CD8-positive, alpha-beta memory T cell (primary cell): ENCODE results near the gene TDRD7. TPM values are rescaled to one million over a fixed set of nuclear protein-coding genes. Genes with fewer than 3 reads are reported as not detected.

Experiments used
- CTCF ChIA-PET: fragments of 350-600 bp; sonication (Branson Sonifier 250); formaldehyde crosslinking; loops from one replicate; lab custom pipeline; 2021; ENCODE audit warnings: antibody characterized with exemption; lab: Charles Lee
- POLR2A ChIA-PET: fragments of 350-600 bp; sonication (Branson Sonifier 250); formaldehyde crosslinking; loops from one replicate; lab custom pipeline; 2021; ENCODE audit warnings: antibody characterized with exemption; lab: Charles Lee
- DNase-seq, 5 donors: peaks; one replicate each; pipeline versions ENCODE4 v3.0.0 to v3.0.0-alpha.2; 2020 to 2022; ENCODE audit warnings: mixed read lengths in 1 of 5
- H3K27ac ChIP-seq: one replicate; pipeline ENCODE4 v1.7.0; 2013; ENCODE audit warnings: low read depth, mild to moderate bottlenecking, low read length, moderate library complexity
- H3K27me3 ChIP-seq: 2 replicates; pipeline ENCODE4 v1.7.0; 2013; ENCODE audit warnings: low read length, mild to moderate bottlenecking; ENCODE audit not compliant: insufficient read depth, poor library complexity, severe bottlenecking
- H3K36me3 ChIP-seq: 2 replicates; pipeline ENCODE4 v1.7.0; 2013; ENCODE audit warnings: mild to moderate bottlenecking, low read length, moderate library complexity; ENCODE audit not compliant: insufficient read depth
- H3K4me1 ChIP-seq: 2 replicates; pipeline ENCODE4 v1.7.0; 2013; ENCODE audit warnings: mild to moderate bottlenecking, low read length, moderate library complexity; ENCODE audit not compliant: insufficient read depth
- H3K4me3 ChIP-seq: 2 replicates; pipeline ENCODE4 v1.7.0; 2013; ENCODE audit warnings: mild to moderate bottlenecking, low read length
- H3K9me3 ChIP-seq: 2 replicates; pipeline ENCODE4 v1.7.0; 2013; ENCODE audit warnings: mild to moderate bottlenecking, low read length
- H3K27ac Mint-ChIP-seq, 8 donors: one replicate each; pipeline ENCODE4 v1.8.0; 2020 to 2021; ENCODE audit warnings: mixed read lengths in 8 of 8, mild to moderate bottlenecking in 6 of 8, inconsistent platforms in 3 of 8, moderate library complexity in 3 of 8
- H3K27me3 Mint-ChIP-seq, 2 donors: one replicate each; pipeline ENCODE4 v1.8.0; 2020 to 2021; ENCODE audit warnings: mixed read lengths in 2 of 2, mild to moderate bottlenecking in 1 of 2, moderate library complexity in 1 of 2
- H3K36me3 Mint-ChIP-seq, 3 donors: one replicate each; pipeline ENCODE4 v1.8.0; 2020 to 2021; ENCODE audit warnings: mixed read lengths in 3 of 3, inconsistent platforms in 1 of 3, mild to moderate bottlenecking in 1 of 3
- H3K4me1 Mint-ChIP-seq, 3 donors: one replicate each; pipeline ENCODE4 v1.8.0; 2020 to 2021; ENCODE audit warnings: mixed read lengths in 3 of 3, inconsistent platforms in 1 of 3, mild to moderate bottlenecking in 1 of 3
- H3K4me3 Mint-ChIP-seq, 7 donors: one replicate each; pipeline ENCODE4 v1.8.0; 2020 to 2021; ENCODE audit warnings: mixed read lengths in 7 of 7, mild to moderate bottlenecking in 6 of 7, moderate library complexity in 4 of 7, inconsistent platforms in 2 of 7
- H3K9me3 Mint-ChIP-seq, 5 donors: one replicate each; pipeline ENCODE4 v1.8.0; 2020 to 2022; ENCODE audit warnings: mixed read lengths in 5 of 5, mild to moderate bottlenecking in 3 of 5, moderate library complexity in 2 of 5, inconsistent platforms in 1 of 5
- polyA plus RNA-seq: library from polyadenylated mRNA; unstranded; fragments of 300-500 nt; fragmentation: Illumina TruSeq; gene quantifications from one replicate; pipeline ENCODE4 v1.2.3, GENCODE V29; 2021
- total RNA-seq, 2 experiments: library from RNA; stranded (reverse); gene quantifications; one replicate each; pipeline ENCODE4 v1.2.3, GENCODE V29; 2021

Gene TDRD7
- total and polyA plus RNA-seq, 3 experiments from 2014 or later, result 5.4 to 8.0 (median 6.1) TPM

DNA sequence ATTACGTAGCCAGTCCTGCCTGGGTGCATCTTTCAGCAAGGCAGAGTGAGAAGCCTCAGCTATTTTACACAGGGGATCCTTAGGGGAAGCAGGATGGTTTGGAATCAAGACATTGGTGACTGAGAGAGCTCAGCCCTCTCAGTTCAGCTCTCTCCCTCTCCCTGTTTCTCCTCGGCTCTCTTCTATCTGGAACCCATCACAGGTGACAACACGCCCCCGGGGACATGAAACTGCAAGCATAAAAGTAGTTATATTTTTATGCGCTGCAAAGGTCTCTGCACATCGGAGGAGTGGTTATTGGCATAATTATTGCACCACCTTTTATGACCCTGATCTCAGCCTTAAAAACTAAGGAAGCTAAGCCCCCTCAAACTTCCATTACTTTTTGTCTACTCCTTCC lies 103.8 kb downstream of the TDRD7 start:
- Mint-ChIP-seq H3K4me3 (no peak overlapping the region), H3K9me3 (no peaks in the 10 kb centered on the region), H3K36me3 (no peaks in the 10 kb centered on the region), H3K4me1 (no peaks in the 10 kb centered on the region), H3K27ac (no peak overlapping the region), H3K27me3 (peaks cover 33 to 42% of the 10 kb centered on the region in 2 donors)
- ChIA-PET POLR2A (no interaction called here), CTCF (no interaction called here)
- Histone ChIP-seq H3K4me3 (no peak overlapping the region), H3K4me1 (no peaks in the 10 kb centered on the region), H3K27me3 (no peaks in the 10 kb centered on the region), H3K27ac (no peak overlapping the region), H3K36me3 (no peaks in the 10 kb centered on the region), H3K9me3 (no peaks in the 10 kb centered on the region)
- DNase-seq, result no peak

DNA sequence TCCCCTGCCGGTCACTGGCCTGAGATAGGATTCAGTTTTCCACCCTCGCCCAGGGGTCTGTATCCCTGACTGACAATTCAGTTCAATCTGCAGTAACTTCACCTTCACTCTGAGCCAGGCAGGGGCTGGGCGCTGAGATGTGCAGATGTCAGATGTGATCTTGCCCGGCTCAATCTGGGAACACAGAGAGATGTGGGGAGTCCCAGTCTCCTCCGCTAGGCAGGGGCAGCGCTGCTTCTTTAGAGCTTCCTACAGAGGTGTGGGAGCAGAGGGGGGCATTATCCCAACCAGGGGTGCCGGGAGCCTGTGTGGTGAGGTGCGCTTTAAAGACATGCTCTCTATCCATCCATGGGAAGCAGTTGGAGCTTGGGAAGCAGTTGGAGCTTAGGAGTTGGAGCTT lies 104.2 kb downstream of the TDRD7 start:
- ChIA-PET CTCF (no interaction called here), POLR2A (no interaction called here)
- no peaks in the 10 kb centered on the region for H3K4me1 ChIP-seq
- no peaks in the 10 kb centered on the region for H3K36me3 Mint-ChIP-seq
- no peaks in the 10 kb centered on the region for H3K4me1 Mint-ChIP-seq
- H3K4me3 ChIP-seq, result no peak overlapping the region
- no peaks in the 10 kb centered on the region for H3K36me3 ChIP-seq
- no peak overlapping the region for H3K4me3 Mint-ChIP-seq
- peaks cover 33 to 40% of the 10 kb centered on the region in 2 donors for H3K27me3 Mint-ChIP-seq
- DNase-seq, result no peak
- H3K9me3 ChIP-seq, result no peaks in the 10 kb centered on the region
- no peaks in the 10 kb centered on the region for H3K27me3 ChIP-seq
- no peaks in the 10 kb centered on the region for H3K9me3 Mint-ChIP-seq
- no peak overlapping the region for H3K27ac Mint-ChIP-seq
- H3K27ac ChIP-seq, result no peak overlapping the region

DNA sequence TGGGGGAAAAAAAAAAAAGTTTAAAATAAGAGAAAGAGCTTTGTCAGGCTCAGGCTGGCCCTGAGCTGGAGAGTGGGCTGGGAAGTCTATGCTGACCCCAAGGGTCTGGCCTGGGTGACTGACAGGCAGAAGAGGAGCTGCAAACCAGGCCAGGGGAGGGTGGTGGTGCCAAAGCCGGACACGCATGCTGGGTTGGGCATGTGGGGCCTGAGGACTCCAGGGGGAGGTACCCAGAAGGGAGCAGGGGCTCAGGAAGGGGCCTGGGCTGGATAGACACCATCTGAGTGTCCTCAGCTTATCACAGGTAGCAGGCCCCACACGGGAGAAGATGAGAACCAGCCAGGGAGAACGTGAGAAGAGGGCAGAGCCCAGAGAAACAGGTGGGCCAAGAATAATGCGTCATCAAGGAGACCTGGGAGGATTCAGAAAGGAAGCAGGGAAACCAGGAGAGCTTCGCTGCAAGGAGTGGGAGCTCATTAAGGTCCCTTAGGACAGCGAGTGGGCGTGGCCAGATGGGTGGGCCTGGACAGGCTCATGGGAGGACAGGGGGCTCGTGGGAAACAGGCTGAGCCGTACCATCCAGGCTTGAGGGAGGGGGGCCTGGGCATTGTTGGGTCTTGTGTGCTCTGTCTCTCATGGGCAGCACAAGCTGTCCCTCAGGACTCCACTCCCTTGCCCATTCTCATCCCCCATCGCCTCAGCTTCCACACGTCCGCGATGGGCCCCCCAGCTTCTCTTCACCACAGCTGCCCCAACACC lies 105.6 kb downstream of the TDRD7 start:
- Mint-ChIP-seq H3K36me3 (no peaks in the 10 kb centered on the region), H3K4me3 (no peak overlapping the region), H3K27ac (no peak overlapping the region), H3K27me3 (peaks cover 33 to 47% of the 10 kb centered on the region in 2 donors), H3K9me3 (no peaks in the 10 kb centered on the region), H3K4me1 (no peaks in the 10 kb centered on the region)
- H3K27ac ChIP-seq, result no peak overlapping the region
- H3K4me3 ChIP-seq, result no peak overlapping the region
- H3K4me1 ChIP-seq, result no peaks in the 10 kb centered on the region
- H3K27me3 ChIP-seq, result no peaks in the 10 kb centered on the region
- no peak for DNase-seq
- CTCF ChIA-PET, result interaction anchor here (1.0 to 1.7 kb wide), 2 partner anchors 15 to 48 kb away, joined by 3 to 5 read pairs; no protein-coding TSS in a partner anchor
- no peaks in the 10 kb centered on the region for H3K9me3 ChIP-seq
- POLR2A ChIA-PET, result no interaction called here
- H3K36me3 ChIP-seq, result no peaks in the 10 kb centered on the region

GRCh38 chr9:97518166-97518908 lies 106.4 kb downstream of the TDRD7 start:
- H3K27me3 ChIP-seq, result no peaks in the 10 kb centered on the region
- no peak overlapping the region for H3K4me3 Mint-ChIP-seq
- H3K36me3 Mint-ChIP-seq, result no peaks in the 10 kb centered on the region
- no peaks in the 10 kb centered on the region for H3K36me3 ChIP-seq
- no peak overlapping the region for H3K27ac ChIP-seq
- no peak overlapping the region for H3K27ac Mint-ChIP-seq
- H3K4me3 ChIP-seq, result no peak overlapping the region
- no peak for DNase-seq
- H3K9me3 Mint-ChIP-seq, result no peaks in the 10 kb centered on the region
- CTCF ChIA-PET, result interaction anchor here (1.0 to 1.7 kb wide), 2 partner anchors 16 to 48 kb away, joined by 3 to 5 read pairs; no protein-coding TSS in a partner anchor
- H3K4me1 ChIP-seq, result no peaks in the 10 kb centered on the region
- peaks cover 33 to 47% of the 10 kb centered on the region in 2 donors for H3K27me3 Mint-ChIP-seq
- POLR2A ChIA-PET, result no interaction called here
- no peaks in the 10 kb centered on the region for H3K4me1 Mint-ChIP-seq
- H3K9me3 ChIP-seq, result no peaks in the 10 kb centered on the region

DNA sequence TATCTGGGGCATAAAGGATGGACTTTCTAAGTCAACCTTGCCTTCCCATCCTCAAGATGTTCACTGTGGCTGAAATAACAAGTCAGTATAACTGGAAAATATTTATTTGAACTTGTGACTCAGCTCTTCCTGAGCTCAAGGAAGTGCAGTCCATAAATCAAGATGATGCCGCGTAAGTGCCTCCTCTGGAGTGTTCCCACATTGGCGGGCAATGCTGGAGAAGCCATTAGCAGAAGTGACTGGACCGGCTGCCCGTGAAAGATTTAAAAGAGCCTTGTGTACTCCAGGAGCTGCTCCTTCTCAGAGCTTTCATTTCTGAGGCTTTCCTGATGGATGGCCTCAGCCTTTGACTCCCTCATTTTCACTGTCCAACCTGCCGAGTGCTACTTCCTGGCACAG lies 107.0 kb downstream of the TDRD7 start:
- CTCF ChIA-PET, result interaction anchor here (1.7 kb wide), 1 partner anchor 16 kb away, joined by 5 read pairs; no protein-coding TSS in a partner anchor

DNA sequence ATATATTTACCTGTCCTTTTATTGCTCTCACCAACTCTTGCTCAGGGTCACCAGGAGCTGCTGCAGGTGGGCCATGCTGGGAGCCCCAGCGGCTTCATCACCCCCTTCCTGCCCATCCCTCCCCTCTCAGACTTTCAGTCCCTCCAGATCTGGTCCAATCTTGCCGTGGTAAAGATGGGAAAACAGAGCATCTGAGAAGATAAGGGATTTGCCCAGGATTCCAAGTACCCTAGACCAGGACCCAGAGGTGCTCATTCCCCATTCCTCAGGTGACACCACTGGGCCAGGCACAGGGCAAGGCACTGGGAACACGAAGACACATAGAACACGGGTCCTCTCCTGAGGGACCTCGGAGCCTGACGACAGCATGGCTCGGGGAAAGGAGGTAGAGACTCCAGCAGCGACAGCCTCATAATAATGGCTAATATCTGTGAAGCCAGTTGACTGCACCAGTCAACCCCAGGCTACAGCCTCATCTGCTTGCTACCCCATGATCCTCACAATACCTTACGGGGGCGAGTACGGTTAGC lies 107.6 kb downstream of the TDRD7 start:
- no peaks in the 10 kb centered on the region for H3K27me3 ChIP-seq
- no peak overlapping the region for H3K4me3 Mint-ChIP-seq
- no peak overlapping the region for H3K27ac ChIP-seq
- DNase-seq, result no peak
- H3K36me3 Mint-ChIP-seq, result no peaks in the 10 kb centered on the region
- no peaks in the 10 kb centered on the region for H3K4me1 Mint-ChIP-seq
- ChIA-PET POLR2A (no interaction called here), CTCF (no interaction called here)
- no peak overlapping the region for H3K4me3 ChIP-seq
- H3K4me1 ChIP-seq, result no peaks in the 10 kb centered on the region
- H3K27ac Mint-ChIP-seq, result no peak overlapping the region
- no peaks in the 10 kb centered on the region for H3K36me3 ChIP-seq
- H3K27me3 Mint-ChIP-seq, result peaks cover 32 to 44% of the 10 kb centered on the region in 2 donors
- no peaks in the 10 kb centered on the region for H3K9me3 Mint-ChIP-seq
- no peaks in the 10 kb centered on the region for H3K9me3 ChIP-seq

More for the DNA sequence above, 107.0 kb downstream of the TDRD7 start:
- H3K4me1 ChIP-seq, result no peaks in the 10 kb centered on the region
- no peaks in the 10 kb centered on the region for H3K9me3 Mint-ChIP-seq
- no peaks in the 10 kb centered on the region for H3K36me3 Mint-ChIP-seq
- H3K27me3 Mint-ChIP-seq, result peaks cover 30 to 44% of the 10 kb centered on the region in 2 donors
- no peaks in the 10 kb centered on the region for H3K27me3 ChIP-seq
- H3K36me3 ChIP-seq, result no peaks in the 10 kb centered on the region
- no peak overlapping the region for H3K27ac Mint-ChIP-seq
- H3K27ac ChIP-seq, result no peak overlapping the region
- no peak overlapping the region for H3K4me3 ChIP-seq
- POLR2A ChIA-PET, result no interaction called here
- no peak for DNase-seq
- H3K4me3 Mint-ChIP-seq, result no peak overlapping the region
- no peaks in the 10 kb centered on the region for H3K4me1 Mint-ChIP-seq
- no peaks in the 10 kb centered on the region for H3K9me3 ChIP-seq

DNA sequence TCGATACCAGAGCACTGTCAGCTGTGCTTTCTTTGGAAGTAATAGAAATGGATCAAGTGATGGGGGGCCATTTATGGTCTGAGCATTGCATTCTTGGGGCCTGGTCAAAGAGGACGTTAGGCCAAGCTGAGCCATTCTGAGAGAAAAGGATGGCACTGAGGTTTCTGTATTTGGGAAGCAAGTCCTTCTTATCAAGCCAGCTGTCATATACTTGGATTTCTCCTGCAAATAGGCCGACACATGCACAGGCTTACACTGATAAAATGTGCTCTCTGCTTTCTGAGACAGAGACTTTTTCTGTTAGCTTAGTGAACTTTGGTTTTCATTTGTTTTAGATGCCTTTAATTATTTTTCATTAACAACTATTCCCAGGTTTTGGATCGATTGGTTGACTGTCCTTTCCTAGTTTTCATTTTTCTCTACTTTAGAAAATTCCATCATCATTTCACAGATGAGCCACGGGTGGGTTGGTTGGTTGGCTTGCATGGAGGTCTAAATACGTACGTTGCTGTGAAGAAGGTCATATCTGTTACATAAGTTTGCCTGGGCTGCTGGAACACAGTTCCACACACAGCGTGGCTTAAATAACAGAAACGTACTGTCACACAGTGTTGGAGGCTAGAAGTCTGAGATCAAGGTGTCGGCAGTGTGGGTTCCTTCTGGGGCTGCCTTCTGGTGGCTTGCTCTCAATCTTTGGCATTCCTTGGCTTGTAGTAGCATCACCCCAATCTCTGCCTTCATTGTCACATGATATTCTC lies 109.9 kb downstream of the TDRD7 start:
- CTCF ChIA-PET, result interaction anchor here (0.6 kb wide), 1 partner anchor 21 kb away, joined by 4 read pairs; no protein-coding TSS in a partner anchor
- no peaks in the 10 kb centered on the region for H3K9me3 ChIP-seq
- H3K9me3 Mint-ChIP-seq, result no peaks in the 10 kb centered on the region
- no peaks in the 10 kb centered on the region for H3K4me1 Mint-ChIP-seq
- no peak overlapping the region for H3K4me3 Mint-ChIP-seq
- H3K4me1 ChIP-seq, result no peaks in the 10 kb centered on the region
- no peaks in the 10 kb centered on the region for H3K36me3 ChIP-seq
- POLR2A ChIA-PET, result no interaction called here
- H3K27ac Mint-ChIP-seq, result peak overlapping the region in 1 of 8 donors; percentile 28
- no peak overlapping the region for H3K4me3 ChIP-seq
- no peak for DNase-seq
- no peaks in the 10 kb centered on the region for H3K27me3 ChIP-seq
- no peaks in the 10 kb centered on the region for H3K36me3 Mint-ChIP-seq
- no peak overlapping the region for H3K27ac ChIP-seq
- H3K27me3 Mint-ChIP-seq, result peaks cover 24 to 33% of the 10 kb centered on the region in 2 donors
